Measurements from ENCODE around the gene DNPH1.

DNPH1 gene

DNA sequence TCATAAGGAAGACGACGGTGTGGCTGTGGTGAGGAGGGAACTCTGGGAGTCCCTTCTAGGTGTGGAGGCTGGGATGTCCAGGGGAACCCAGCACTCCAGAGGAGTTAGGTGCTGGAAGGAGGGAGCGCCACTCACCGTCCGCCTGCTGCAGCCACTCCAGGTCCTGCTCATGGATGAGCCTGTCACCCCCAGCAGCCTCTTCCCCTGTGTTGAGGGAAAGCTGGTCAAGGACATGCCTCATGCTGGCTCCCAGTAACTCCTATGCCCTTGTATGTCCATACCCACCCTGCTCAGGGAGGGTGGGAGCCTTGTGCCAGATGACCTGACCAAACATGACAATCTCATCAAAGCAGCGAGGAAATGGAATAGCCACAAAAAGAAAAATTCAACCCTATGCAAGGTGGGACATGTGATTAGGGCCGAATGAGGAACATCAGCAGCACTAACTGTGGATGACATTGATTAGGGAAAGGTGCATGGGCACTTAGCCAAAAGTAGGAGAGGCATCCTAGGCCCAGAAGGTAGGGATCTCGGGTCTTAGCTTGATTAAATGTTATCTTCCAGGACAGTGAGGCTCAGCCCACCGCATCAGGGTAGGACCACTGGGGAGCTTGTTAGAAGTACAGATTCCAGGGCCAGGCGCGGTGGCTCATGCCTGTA is 3.0 kb downstream of the DNPH1 start:
- no peak overlapping the region for H3K27ac ChIP-seq (ENCODE audit: low read length)
- no peak for DNase-seq (ENCODE audit: low read depth, low spot score)
- H3K27me3 ChIP-seq (ENCODE audit: control insufficient read depth, insufficient read depth, low read length) = peaks cover 6% of the 10 kb centered on the region; the same call in 1 of the 2 replicates
- no CpG with 5 or more reads among the region's 11 CpGs for WGBS (ENCODE audit: insufficient coverage, insufficient read length)
- H3K4me3 ChIP-seq (ENCODE audit: low read length) = no peak overlapping the region
- peaks cover 3% of the 10 kb centered on the region; the same call in 1 of the 2 replicates for H3K36me3 ChIP-seq (ENCODE audit: control insufficient read depth, insufficient read depth, low read length)
- H3K4me1 ChIP-seq (ENCODE audit: control insufficient read depth, insufficient read depth, low read length) = peaks cover 2% of the 10 kb centered on the region; the same call in 1 of the 2 replicates
- H3K9me3 ChIP-seq (ENCODE audit: control insufficient read depth, insufficient read depth, low read length) = no peaks in the 10 kb centered on the region

DNA sequence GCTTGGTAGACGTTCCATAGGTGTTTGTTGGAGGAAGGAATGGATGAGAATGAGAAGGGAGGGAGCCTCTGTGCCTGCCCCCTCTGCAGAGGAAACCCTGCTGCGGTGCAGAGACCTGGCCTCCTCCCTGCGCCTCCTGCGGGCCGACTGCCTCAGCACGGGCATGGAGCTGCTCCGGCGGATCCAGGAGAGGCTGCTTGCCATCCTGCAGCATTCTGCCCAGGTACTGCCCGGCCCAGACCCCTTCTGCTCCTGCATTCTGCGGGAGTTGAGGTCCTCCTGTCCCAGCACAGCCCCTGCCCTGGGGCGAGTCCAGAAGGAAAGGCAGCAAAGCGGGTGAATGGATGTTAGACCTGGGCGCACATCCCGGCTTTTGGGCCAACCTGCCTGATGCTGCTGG is 6.1 kb downstream of the DNPH1 start:
- peaks cover 3% of the 10 kb centered on the region; the same call in 1 of the 2 replicates for H3K36me3 ChIP-seq (ENCODE audit: control insufficient read depth, insufficient read depth, low read length)
- no peaks in the 10 kb centered on the region for H3K4me1 ChIP-seq (ENCODE audit: control insufficient read depth, insufficient read depth, low read length)
- no peak overlapping the region for H3K4me3 ChIP-seq (ENCODE audit: low read length)
- DNase-seq (ENCODE audit: low read depth, low spot score) = no peak
- H3K27me3 ChIP-seq (ENCODE audit: control insufficient read depth, insufficient read depth, low read length) = no peaks in the 10 kb centered on the region
- no CpG with 5 or more reads among the region's 14 CpGs for WGBS (ENCODE audit: insufficient coverage, insufficient read length)
- no peaks in the 10 kb centered on the region for H3K9me3 ChIP-seq (ENCODE audit: control insufficient read depth, insufficient read depth, low read length)
- no peak overlapping the region for H3K27ac ChIP-seq (ENCODE audit: low read length)

DNA sequence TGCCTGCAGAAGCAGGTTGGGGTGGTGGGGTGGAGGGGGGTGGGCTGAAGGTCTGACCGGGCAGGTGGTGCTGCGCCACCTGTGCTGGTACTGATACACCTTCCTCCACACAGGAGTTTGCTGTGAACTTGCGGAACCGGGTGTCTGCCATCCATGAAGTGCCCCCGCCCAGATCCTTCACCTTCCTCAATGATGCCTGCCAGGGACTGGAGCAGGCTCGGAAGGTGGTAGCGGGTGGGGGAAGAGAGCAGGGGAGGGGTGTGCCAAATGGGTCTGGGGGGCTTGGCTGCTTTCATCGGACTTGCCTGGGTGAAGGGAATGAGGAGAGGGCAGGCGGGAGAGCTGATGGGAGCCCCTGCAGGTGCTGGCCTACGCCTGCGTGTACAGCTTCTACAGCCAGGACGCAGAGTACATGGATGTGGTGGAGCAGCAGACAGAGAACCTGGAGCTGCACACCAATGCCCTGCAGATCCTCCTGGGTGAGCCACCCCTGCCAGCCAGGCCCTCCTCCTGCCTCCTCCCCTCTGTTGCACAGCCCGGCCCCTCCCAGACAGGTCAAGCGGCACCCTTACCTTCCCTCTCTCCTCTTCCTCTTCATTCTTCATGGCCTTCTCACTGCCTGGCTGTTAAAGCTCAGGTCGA is 6.7 kb downstream of the DNPH1 start:
- no peaks in the 10 kb centered on the region for H3K27me3 ChIP-seq (ENCODE audit: control insufficient read depth, insufficient read depth, low read length)
- H3K4me3 ChIP-seq (ENCODE audit: low read length) = no peak overlapping the region
- no peak for DNase-seq (ENCODE audit: low read depth, low spot score)
- no peaks in the 10 kb centered on the region for H3K9me3 ChIP-seq (ENCODE audit: control insufficient read depth, insufficient read depth, low read length)
- WGBS (ENCODE audit: insufficient coverage, insufficient read length) = no CpG with 5 or more reads among the region's 15 CpGs
- H3K27ac ChIP-seq (ENCODE audit: low read length) = no peak overlapping the region
- peaks cover 3% of the 10 kb centered on the region; the same call in 1 of the 2 replicates for H3K36me3 ChIP-seq (ENCODE audit: control insufficient read depth, insufficient read depth, low read length)
- no peaks in the 10 kb centered on the region for H3K4me1 ChIP-seq (ENCODE audit: control insufficient read depth, insufficient read depth, low read length)

DNA sequence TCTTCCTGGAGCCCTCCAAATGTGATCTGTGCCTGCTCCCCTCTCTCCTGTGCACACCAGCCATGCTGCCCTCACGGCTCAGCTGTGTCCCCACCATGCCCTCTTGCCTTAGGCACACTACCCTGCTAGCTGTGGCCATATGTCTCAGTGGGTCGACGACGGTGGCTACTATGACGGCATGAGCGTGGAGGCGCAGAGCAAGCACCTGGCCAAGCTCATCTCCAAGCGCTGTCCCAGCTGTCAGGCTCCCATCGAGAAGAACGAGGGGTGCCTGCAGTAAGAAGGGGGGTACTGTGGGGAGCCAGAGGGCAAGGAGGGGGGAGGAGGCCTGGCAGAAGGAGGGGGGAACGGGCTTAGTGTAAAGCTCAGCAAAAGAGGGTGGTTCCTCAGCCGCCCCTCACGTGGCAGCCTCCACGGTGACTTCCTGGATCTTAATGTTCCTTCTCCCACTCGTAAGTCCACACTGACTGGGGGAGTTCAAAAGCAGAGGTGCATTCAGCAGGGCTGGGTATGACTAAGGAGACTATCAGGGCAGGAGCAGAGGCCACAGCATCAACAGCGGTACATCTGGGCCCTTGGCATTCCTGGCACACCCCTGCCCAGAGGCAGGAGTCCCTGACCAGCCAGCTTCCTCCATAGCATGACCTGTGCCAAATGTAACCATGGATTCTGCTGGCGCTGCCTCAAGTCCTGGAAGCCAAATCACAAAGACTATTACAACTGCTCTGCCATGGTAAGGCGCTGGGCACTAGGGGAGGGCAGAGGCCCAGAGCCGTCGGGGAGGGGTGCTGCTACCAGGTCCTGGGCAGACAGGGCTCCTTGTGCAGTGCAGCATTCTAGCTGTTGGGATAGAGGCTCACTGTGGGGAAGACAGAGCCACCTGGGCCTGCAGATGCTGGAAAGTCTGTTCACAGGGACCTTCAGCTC is 8.0 kb downstream of the DNPH1 start:
- Histone ChIP-seq H3K4me3 (ENCODE audit: low read length) (no peak overlapping the region), H3K9me3 (ENCODE audit: control insufficient read depth, insufficient read depth, low read length) (no peaks in the 10 kb centered on the region), H3K27me3 (ENCODE audit: control insufficient read depth, insufficient read depth, low read length) (no peaks in the 10 kb centered on the region), H3K4me1 (ENCODE audit: control insufficient read depth, insufficient read depth, low read length) (no peaks in the 10 kb centered on the region), H3K27ac (ENCODE audit: low read length) (no peak overlapping the region), H3K36me3 (ENCODE audit: control insufficient read depth, insufficient read depth, low read length) (peaks cover 3% of the 10 kb centered on the region; the same call in 1 of the 2 replicates)
- WGBS (ENCODE audit: insufficient coverage, insufficient read length) = no CpG with 5 or more reads among the region's 20 CpGs
- no peak for DNase-seq (ENCODE audit: low read depth, low spot score)

DNA sequence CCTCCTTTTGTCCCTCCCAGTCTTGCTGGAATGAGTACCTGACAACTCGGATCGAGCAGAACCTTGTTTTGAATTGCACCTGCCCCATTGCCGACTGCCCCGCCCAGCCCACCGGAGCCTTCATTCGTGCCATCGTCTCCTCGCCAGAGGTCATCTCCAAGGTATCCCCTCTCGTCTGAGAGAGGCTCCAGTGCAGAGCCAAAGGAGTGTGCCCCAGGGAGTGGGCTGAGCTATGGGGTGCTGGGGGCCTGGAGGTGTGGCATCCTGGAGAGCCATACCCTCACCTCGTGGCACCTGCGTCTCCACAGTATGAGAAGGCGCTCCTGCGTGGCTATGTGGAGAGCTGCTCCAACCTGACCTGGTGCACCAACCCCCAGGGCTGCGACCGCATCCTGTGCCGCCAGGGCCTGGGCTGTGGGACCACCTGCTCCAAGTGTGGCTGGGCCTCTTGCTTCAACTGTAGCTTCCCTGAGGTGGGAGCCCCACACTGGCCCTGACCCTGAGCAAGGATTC is 8.8 kb downstream of the DNPH1 start:
- H3K27me3 ChIP-seq (ENCODE audit: control insufficient read depth, insufficient read depth, low read length) = no peaks in the 10 kb centered on the region
- WGBS (ENCODE audit: insufficient coverage, insufficient read length) = no CpG with 5 or more reads among the region's 16 CpGs
- H3K9me3 ChIP-seq (ENCODE audit: control insufficient read depth, insufficient read depth, low read length) = no peaks in the 10 kb centered on the region
- H3K27ac ChIP-seq (ENCODE audit: low read length) = no peak overlapping the region
- no peak overlapping the region for H3K4me3 ChIP-seq (ENCODE audit: low read length)
- H3K4me1 ChIP-seq (ENCODE audit: control insufficient read depth, insufficient read depth, low read length) = no peaks in the 10 kb centered on the region
- DNase-seq (ENCODE audit: low read depth, low spot score) = no peak
- peaks cover 3% of the 10 kb centered on the region; the same call in 1 of the 2 replicates for H3K36me3 ChIP-seq (ENCODE audit: control insufficient read depth, insufficient read depth, low read length)

DNA sequence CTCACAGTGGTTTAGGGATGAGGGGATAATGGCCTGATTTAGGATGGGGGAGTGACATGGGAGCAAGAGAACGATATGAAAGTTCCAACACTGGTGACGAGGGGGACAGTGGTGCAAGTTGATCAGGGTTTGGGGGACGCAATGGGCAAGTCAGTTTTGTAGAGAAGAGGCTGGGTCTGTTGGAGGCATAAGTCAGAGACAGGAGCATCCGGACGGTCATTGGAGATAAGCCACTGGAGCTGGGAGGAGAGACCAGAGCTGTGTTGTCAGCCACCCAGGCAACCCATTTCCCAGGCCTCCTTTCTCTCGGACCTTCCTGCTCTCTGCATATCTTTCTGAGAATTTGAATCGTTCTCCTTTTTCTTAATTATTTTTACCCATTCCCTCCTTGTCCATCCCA is 9.5 kb downstream of the DNPH1 start:
- DNase-seq (ENCODE audit: low read depth, low spot score) = no peak
- Histone ChIP-seq H3K4me3 (ENCODE audit: low read length) (no peak overlapping the region), H3K4me1 (ENCODE audit: control insufficient read depth, insufficient read depth, low read length) (no peaks in the 10 kb centered on the region), H3K36me3 (ENCODE audit: control insufficient read depth, insufficient read depth, low read length) (peaks cover 3% of the 10 kb centered on the region; the same call in 1 of the 2 replicates), H3K9me3 (ENCODE audit: control insufficient read depth, insufficient read depth, low read length) (no peaks in the 10 kb centered on the region), H3K27ac (ENCODE audit: low read length) (no peak overlapping the region), H3K27me3 (ENCODE audit: control insufficient read depth, insufficient read depth, low read length) (no peaks in the 10 kb centered on the region)
- WGBS (ENCODE audit: insufficient coverage, insufficient read length) = no CpG with 5 or more reads among the region's 7 CpGs

DNA sequence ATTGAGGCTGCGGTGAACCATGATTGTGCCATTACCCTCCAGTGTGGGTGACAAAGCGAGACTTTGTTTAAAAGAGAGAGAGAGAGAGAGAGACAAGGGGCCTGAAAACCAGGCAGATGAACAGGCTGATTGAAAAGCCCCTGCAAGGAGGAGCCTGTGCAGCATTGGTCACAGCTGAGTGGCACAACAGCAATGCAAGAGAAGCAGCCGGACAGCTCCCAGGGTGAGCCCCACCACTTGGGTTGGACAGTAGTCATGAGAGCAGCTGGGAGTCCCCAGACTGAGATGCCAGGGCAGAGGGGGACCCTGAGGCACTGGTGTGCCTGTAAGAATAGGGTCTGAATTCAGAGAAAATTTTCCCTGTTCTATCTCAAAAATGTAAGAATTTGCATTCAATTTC is 10.2 kb downstream of the DNPH1 start:
- no peak overlapping the region for H3K27ac ChIP-seq (ENCODE audit: low read length)
- no CpG with 5 or more reads among the region's 3 CpGs for WGBS (ENCODE audit: insufficient coverage, insufficient read length)
- no peaks in the 10 kb centered on the region for H3K4me1 ChIP-seq (ENCODE audit: control insufficient read depth, insufficient read depth, low read length)
- peaks cover 3% of the 10 kb centered on the region; the same call in 1 of the 2 replicates for H3K36me3 ChIP-seq (ENCODE audit: control insufficient read depth, insufficient read depth, low read length)
- DNase-seq (ENCODE audit: low read depth, low spot score) = no peak
- no peak overlapping the region for H3K4me3 ChIP-seq (ENCODE audit: low read length)
- H3K9me3 ChIP-seq (ENCODE audit: control insufficient read depth, insufficient read depth, low read length) = no peaks in the 10 kb centered on the region
- H3K27me3 ChIP-seq (ENCODE audit: control insufficient read depth, insufficient read depth, low read length) = no peaks in the 10 kb centered on the region

DNA sequence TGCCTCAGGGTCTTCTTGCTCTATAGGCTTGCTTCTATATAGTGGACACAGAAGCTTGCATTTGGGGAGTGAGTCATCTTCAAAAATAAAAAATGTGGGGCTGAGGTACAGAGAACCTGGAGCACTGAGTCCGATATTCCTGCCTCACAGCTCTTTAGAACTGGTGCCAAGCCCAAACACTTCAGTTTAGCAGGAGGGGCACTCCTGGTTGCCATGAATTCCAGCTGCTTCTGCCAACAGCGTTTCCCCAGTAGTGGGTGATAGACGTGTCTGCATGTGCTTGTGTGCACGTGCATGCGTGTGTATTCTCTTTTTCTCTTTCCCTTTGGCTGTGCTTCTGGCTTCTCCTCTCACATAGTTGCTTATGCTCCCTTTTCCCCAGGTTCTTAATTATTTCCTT is 11.9 kb downstream of the DNPH1 start:
- WGBS (ENCODE audit: insufficient coverage, insufficient read length) = no CpG with 5 or more reads among the region's 5 CpGs
- no peaks in the 10 kb centered on the region for H3K4me1 ChIP-seq (ENCODE audit: control insufficient read depth, insufficient read depth, low read length)
- no peak overlapping the region for H3K27ac ChIP-seq (ENCODE audit: low read length)

DNA sequence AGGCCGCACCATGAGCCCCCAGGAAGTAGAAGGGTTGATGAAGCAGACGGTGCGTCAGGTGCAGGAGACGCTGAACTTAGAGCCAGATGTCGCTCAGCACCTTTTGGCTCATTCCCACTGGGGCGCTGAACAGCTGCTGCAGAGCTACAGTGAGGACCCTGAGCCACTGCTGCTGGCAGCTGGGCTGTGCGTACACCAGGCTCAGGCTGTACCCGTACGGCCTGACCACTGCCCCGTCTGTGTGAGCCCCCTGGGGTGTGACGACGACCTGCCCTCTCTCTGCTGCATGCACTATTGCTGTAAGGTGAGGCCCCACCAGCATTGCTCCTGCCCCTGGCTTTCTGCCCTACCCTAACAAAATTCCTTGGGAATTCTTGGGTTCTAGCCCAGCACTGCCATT is 13.1 kb downstream of the DNPH1 start:
- Histone ChIP-seq H3K4me3 (ENCODE audit: low read length) (no peak overlapping the region), H3K27ac (ENCODE audit: low read length) (no peak overlapping the region), H3K9me3 (ENCODE audit: control insufficient read depth, insufficient read depth, low read length) (no peaks in the 10 kb centered on the region), H3K27me3 (ENCODE audit: control insufficient read depth, insufficient read depth, low read length) (no peaks in the 10 kb centered on the region), H3K36me3 (ENCODE audit: control insufficient read depth, insufficient read depth, low read length) (no peaks in the 10 kb centered on the region), H3K4me1 (ENCODE audit: control insufficient read depth, insufficient read depth, low read length) (no peaks in the 10 kb centered on the region)
- DNase-seq (ENCODE audit: low read depth, low spot score) = no peak
- no CpG with 5 or more reads among the region's 12 CpGs for WGBS (ENCODE audit: insufficient coverage, insufficient read length)

More for the DNA sequence above, 11.9 kb downstream of the DNPH1 start:
- DNase-seq (ENCODE audit: low read depth, low spot score) = no peak
- Histone ChIP-seq H3K27me3 (ENCODE audit: control insufficient read depth, insufficient read depth, low read length) (no peaks in the 10 kb centered on the region), H3K9me3 (ENCODE audit: control insufficient read depth, insufficient read depth, low read length) (no peaks in the 10 kb centered on the region), H3K36me3 (ENCODE audit: control insufficient read depth, insufficient read depth, low read length) (no peaks in the 10 kb centered on the region; the same call in 1 of the 2 replicates), H3K4me3 (ENCODE audit: low read length) (no peak overlapping the region)

DNA sequence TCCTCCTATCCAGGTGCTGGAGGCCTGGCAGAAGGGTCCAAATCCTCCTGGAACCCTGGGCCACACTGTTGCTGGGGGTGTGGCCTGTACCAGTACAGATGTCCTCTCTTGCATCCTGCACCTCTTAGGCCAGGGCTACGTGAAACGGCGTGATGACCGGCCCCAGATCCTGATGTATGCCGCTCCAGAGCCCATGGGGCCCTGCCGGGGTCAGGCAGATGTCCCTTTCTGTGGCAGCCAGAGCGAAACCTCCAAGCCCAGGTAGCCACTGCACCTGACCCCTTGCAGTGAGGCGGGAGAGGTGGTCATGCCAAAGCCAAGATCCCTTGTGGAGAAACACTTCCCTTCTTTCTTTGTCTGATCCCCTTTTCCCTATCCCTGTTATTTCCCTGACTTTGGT is 14.2 kb downstream of the DNPH1 start:
- no CpG with 5 or more reads among the region's 8 CpGs for WGBS (ENCODE audit: insufficient coverage, insufficient read length)
- no peaks in the 10 kb centered on the region for H3K27me3 ChIP-seq (ENCODE audit: control insufficient read depth, insufficient read depth, low read length)
- no peaks in the 10 kb centered on the region for H3K4me1 ChIP-seq (ENCODE audit: control insufficient read depth, insufficient read depth, low read length)
- H3K27ac ChIP-seq (ENCODE audit: low read length) = no peak overlapping the region
- no peak overlapping the region; the same call in 1 of the 2 replicates for H3K4me3 ChIP-seq (ENCODE audit: low read length)
- no peaks in the 10 kb centered on the region for H3K9me3 ChIP-seq (ENCODE audit: control insufficient read depth, insufficient read depth, low read length)
- H3K36me3 ChIP-seq (ENCODE audit: control insufficient read depth, insufficient read depth, low read length) = no peaks in the 10 kb centered on the region
- DNase-seq (ENCODE audit: low read depth, low spot score) = no peak
